ENCODE results near the gene IL15.
"Not testable (repeated sequence)": the region's sequence is repeated elsewhere in the genome, so short reads cannot be mapped to it uniquely, and the experiment has no call there.

The IL15 gene

GRCh38 chr4:141646969-141647368 is 10.6 kb downstream of the IL15 start:
- DNase-seq (ENCODE audit: low read depth in 2 of 2): no peak

- no peak for DNase-seq (ENCODE audit: low read depth in 2 of 2)
Observed at GRCh38 chr4:141647966-141648365, 11.6 kb downstream of the IL15 start.

- DNase-seq (ENCODE audit: low read depth in 2 of 2): no peak
Observed at GRCh38 chr4:141652161-141652778, 15.9 kb downstream of the IL15 start.

- no peak for DNase-seq (ENCODE audit: low read depth in 2 of 2)
Observed at GRCh38 chr4:141654098-141654497, 17.7 kb downstream of the IL15 start.

- no peak for DNase-seq (ENCODE audit: low read depth in 2 of 2)
Observed at GRCh38 chr4:141656031-141656430, 19.6 kb downstream of the IL15 start.

- DNase-seq (ENCODE audit: low read depth in 2 of 2): no peak
Observed at GRCh38 chr4:141657550-141658250, 21.3 kb downstream of the IL15 start.

GRCh38 chr4:141658309-141658708 is 21.9 kb downstream of the IL15 start:
- DNase-seq (ENCODE audit: low read depth in 2 of 2): no peak

- DNase-seq (ENCODE audit: low read depth in 2 of 2): no peak
Observed at GRCh38 chr4:141659539-141659938, 23.2 kb downstream of the IL15 start.

- no peak for DNase-seq (ENCODE audit: low read depth in 2 of 2)
Observed at GRCh38 chr4:141660880-141661279, 24.5 kb downstream of the IL15 start.

- DNase-seq (ENCODE audit: low read depth in 2 of 2): no peak
Observed at GRCh38 chr4:141668200-141668910, 32.0 kb downstream of the IL15 start.

- DNase-seq (ENCODE audit: low read depth in 2 of 2): no peak
Observed at GRCh38 chr4:141669501-141669900, 33.1 kb downstream of the IL15 start.

GRCh38 chr4:141675384-141675783 is 39.0 kb downstream of the IL15 start:
- DNase-seq (ENCODE audit: low read depth in 2 of 2): no peak

GRCh38 chr4:141676087-141676670 is 39.8 kb downstream of the IL15 start:
- DNase-seq (ENCODE audit: low read depth in 2 of 2): no peak

- no peak for DNase-seq (ENCODE audit: low read depth in 2 of 2)
Observed at GRCh38 chr4:141680060-141680459, 43.7 kb downstream of the IL15 start.

GRCh38 chr4:141684785-141685184 is 48.4 kb downstream of the IL15 start:
- DNase-seq (ENCODE audit: low read depth in 2 of 2): no peak

- DNase-seq (ENCODE audit: low read depth in 2 of 2): no peak
Observed at GRCh38 chr4:141686146-141686775, 49.9 kb downstream of the IL15 start.

- no peak for DNase-seq (ENCODE audit: low read depth in 2 of 2)
Observed at GRCh38 chr4:141686879-141687278, 50.5 kb downstream of the IL15 start.

GRCh38 chr4:141689726-141690296 is 53.4 kb downstream of the IL15 start:
- not testable (repeated sequence) for DNase-seq (ENCODE audit: low read depth in 2 of 2)

GRCh38 chr4:141691247-141691646 is 54.9 kb downstream of the IL15 start:
- not testable (repeated sequence) for DNase-seq (ENCODE audit: low read depth in 2 of 2)

- no peak for DNase-seq (ENCODE audit: low read depth in 2 of 2)
Observed at GRCh38 chr4:141692081-141692480, 55.7 kb downstream of the IL15 start.

- no peak for DNase-seq (ENCODE audit: low read depth in 2 of 2)
Observed at GRCh38 chr4:141697116-141697515, 60.7 kb downstream of the IL15 start.
